K562 (cell line): ENCODE measurements around the gene GABRR2. TPM values are rescaled to one million over a fixed set of nuclear protein-coding genes. Genes with fewer than 3 reads are reported as not detected.

ENCODE experiments used
- ARNT ChIP-seq, 2 experiments: fragments of 450-650 bp; IDR thresholded peaks; 2 replicates each; pipeline ENCODE4 v1.6.1; 2016; ENCODE audit warnings: mild to moderate bottlenecking in 1 of 2
- BACH1 ChIP-seq: fragments of 200-800 bp; sonication (Bioruptor generic); IDR thresholded peaks from 2 replicates; pipeline ENCODE4 v1.6.1; 2016; ENCODE audit warnings: missing genetic modification characterization, missing compliant biosample characterization
- BMI1 ChIP-seq: fragments of 150-350 bp; IDR thresholded peaks from 2 replicates; pipeline ENCODE4 v1.6.1; 2014; ENCODE audit warnings: low read length
- CCAR2 ChIP-seq: fragments of 200-400 bp; formaldehyde crosslinking; IDR thresholded peaks from 2 replicates; pipeline ENCODE4 v1.6.1; 2017; ENCODE audit warnings: mild to moderate bottlenecking, low read depth, low read length
- CHD2 ChIP-seq: IDR thresholded peaks from 2 replicates; pipeline ENCODE4 v1.6.1; 2011; ENCODE audit warnings: low read depth, low read length
- DACH1 ChIP-seq: fragments of 450-650 bp; IDR thresholded peaks from 2 replicates; pipeline ENCODE4 v1.6.1; 2018; ENCODE audit not compliant: partially characterized antibody
- ERF ChIP-seq: fragments of 450-650 bp; formaldehyde crosslinking; IDR thresholded peaks from 2 replicates; pipeline ENCODE4 v1.4.0; 2020; ENCODE audit warnings: mild to moderate bottlenecking, mixed read lengths
- HMG20A ChIP-seq: fragments of 450-650 bp; formaldehyde crosslinking; conservative IDR thresholded peaks from 2 replicates; pipeline ENCODE4 v1.4.0; 2020; ENCODE audit warnings: mild to moderate bottlenecking, mixed read lengths
- KLF16 ChIP-seq: IDR thresholded peaks from 2 replicates; pipeline ENCODE4 v1.6.1; 2016; ENCODE audit warnings: antibody characterized with exemption
- LARP7 ChIP-seq: fragments of 450-650 bp; IDR thresholded peaks from 2 replicates; pipeline ENCODE4 v1.6.1; 2016
- MCM3 ChIP-seq: fragments of 450-650 bp; IDR thresholded peaks from 2 replicates; pipeline ENCODE4 v1.6.1; 2016
- TARDBP ChIP-seq: fragments of 450-650 bp; IDR thresholded peaks from 2 replicates; pipeline ENCODE4 v1.6.1; 2016
- TBP ChIP-seq: optimal IDR thresholded peaks from 2 replicates; pipeline ENCODE3; 2011; ENCODE audit warnings: low read depth, low read length, improper control_type of control experiment
- XRCC4 ChIP-seq: IDR thresholded peaks from one replicate; pipeline ENCODE4 v1.6.1; 2011; ENCODE audit not compliant: insufficient read depth, insufficient read length; ENCODE audit errors: extremely low read depth
- polyA plus RNA-seq, 8 experiments: library from polyadenylated mRNA; depleted of rRNA in 4 of 8; stranded (reverse) in 5 of 8; unstranded in 3 of 8; fragments of >200 nt; fragmentation: Nextera tagmentation in 2 of 8; fragmentation: Illumina TruSeq in 1 of 8; extraction: Ambion mirVana in 2 of 8; extraction: Trizol in 1 of 8; gene quantifications; 2 replicates each; pipeline versions ENCODE4 v1.2.1 to v1.2.3, GENCODE V29; 2011 to 2014; ENCODE audit warnings: inconsistent platforms in 1 of 8, missing spikeins in 1 of 8
- total RNA-seq, 7 experiments: library from RNA; depleted of rRNA in 6 of 7; stranded (reverse); fragments of >200 nt in 6 of 7; fragmentation: Illumina TruSeq in 2 of 7; extraction: Trizol in 2 of 7; gene quantifications; 2 replicates each; pipeline versions ENCODE4 v1.2.1 to v1.2.3, GENCODE V29; 2011 to 2021; ENCODE audit warnings: low replicate concordance in 1 of 7
- TF ChIP-seq, protein P1 (sequence below), 2 experiments: fragments of 450-650 bp; IDR thresholded peaks; 2 replicates each; pipeline ENCODE4 v1.6.1; 2016; ENCODE audit warnings: mild to moderate bottlenecking in 2 of 2, borderline replicate concordance in 1 of 2, low read depth in 1 of 2, moderate library complexity in 1 of 2
- TF ChIP-seq, protein P2 (sequence below): fragments of 450-650 bp; IDR thresholded peaks from 2 replicates; pipeline ENCODE4 v1.6.1; 2018; ENCODE audit warnings: mild to moderate bottlenecking, low read depth; ENCODE audit not compliant: partially characterized antibody
- TF ChIP-seq, protein P3 (sequence below): sonication (generic); formaldehyde crosslinking; IDR thresholded peaks from 2 replicates; pipeline ENCODE4 v1.8.0; 2022; ENCODE audit warnings: mild to moderate bottlenecking, missing genetic modification reagents

Gene GABRR2
- total and polyA plus RNA-seq, 9 of the 15 experiments (the other 6 are each of a cell fraction or from before 2014, with no cell fraction given): 0.09 to 0.13 (median 0.10) TPM; not detected in 6

DNA sequence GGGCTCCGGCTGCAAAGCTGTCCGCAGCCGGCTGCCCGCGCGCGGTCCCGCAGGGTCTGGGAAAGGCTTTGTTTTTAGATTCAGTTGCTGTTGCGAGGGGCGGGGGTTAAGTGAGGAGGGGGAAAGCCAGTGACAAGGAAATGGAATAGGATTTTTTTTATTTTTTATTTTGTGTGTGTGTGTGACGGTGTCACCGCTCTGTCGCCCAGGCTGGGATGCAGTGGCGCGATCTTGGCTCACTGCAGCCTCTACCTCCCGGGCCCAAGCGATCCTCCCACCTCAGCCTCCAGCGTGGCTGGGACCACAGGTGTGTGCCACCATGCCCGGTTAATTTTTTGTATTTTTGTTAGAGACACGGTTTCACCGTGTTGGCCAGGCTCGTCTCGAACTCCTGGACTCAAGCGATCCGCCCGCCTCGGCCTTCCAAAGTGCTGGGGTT is 38.0 kb upstream of the GABRR2 start (continued):
- TF ChIP-seq, protein P1, sequence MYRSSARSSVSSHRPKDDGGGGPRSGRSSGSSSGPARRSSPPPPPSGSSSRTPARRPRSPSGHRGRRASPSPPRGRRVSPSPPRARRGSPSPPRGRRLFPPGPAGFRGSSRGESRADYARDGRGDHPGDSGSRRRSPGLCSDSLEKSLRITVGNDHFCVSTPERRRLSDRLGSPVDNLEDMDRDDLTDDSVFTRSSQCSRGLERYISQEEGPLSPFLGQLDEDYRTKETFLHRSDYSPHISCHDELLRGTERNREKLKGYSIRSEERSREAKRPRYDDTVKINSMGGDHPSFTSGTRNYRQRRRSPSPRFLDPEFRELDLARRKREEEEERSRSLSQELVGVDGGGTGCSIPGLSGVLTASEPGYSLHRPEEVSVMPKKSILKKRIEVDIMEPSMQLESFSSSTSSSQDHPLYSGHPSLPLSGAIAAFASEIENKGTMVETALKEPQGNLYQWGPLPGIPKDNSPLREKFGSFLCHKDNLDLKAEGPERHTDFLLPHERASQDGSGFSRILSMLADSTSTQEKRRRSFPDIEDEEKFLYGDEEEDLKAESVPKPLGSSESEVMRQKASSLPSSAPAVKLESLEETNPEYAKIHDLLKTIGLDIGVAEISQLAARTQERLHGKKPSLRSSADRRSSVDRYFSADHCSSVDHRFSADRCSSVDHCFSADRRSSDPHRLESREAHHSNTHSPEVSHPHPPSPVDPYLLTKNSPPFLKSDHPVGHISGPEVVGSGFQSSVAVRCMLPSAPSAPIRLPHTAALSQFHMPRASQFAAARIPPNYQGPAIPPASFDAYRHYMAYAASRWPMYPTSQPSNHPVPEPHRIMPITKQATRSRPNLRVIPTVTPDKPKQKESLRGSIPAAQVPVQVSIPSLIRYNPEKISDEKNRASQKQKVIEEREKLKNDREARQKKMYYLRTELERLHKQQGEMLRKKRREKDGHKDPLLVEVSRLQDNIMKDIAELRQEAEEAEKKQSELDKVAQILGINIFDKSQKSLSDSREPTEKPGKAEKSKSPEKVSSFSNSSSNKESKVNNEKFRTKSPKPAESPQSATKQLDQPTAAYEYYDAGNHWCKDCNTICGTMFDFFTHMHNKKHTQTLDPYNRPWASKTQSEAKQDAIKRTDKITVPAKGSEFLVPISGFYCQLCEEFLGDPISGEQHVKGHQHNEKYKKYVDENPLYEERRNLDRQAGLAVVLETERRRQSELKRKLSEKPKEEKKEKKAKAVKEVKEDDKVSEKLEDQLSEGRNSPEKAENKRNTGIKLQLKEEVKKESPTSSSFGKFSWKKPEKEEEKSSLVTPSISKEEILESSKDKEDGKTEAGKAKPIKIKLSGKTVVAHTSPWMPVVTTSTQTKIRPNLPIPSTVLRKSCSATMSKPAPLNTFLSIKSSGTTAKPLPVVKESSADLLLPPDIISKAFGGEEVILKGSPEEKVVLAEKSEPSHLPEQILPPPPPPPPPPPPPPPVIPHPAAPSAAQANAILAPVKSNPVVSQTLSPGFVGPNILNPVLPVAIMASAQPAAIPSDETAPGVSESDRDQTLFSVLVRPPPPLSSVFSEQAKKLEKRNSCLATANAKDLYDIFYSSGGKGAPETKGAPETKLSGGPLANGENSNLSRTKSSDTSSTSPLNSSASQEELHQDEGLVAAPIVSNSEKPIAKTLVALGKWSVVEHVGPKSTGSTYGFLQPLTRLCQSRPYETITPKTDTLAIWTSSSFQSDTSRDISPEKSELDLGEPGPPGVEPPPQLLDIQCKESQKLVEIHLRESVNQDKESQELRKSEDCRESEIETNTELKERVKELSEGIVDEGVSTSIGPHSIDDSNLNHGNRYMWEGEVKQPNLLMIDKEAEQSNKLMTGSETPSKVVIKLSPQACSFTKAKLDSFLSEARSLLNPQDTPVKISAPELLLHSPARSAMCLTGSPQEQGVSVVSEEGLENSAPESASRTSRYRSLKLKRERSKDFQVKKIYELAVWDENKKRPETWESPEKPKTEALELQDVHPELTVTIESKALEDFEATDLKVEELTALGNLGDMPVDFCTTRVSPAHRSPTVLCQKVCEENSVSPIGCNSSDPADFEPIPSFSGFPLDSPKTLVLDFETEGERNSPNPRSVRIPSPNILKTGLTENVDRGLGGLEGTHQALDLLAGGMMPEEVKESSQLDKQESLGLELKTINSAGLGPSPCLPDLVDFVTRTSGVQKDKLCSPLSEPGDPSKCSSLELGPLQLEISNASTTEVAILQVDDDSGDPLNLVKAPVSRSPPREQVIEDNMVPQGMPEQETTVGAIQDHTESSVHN (IDR thresholded peaks at IDR 0.05; ENCODE audit: borderline replicate concordance in 1 of 2, low read depth in 1 of 2): no peak
- TF ChIP-seq ARNT (IDR thresholded peaks at IDR 0.05) (no peak), BMI1 (no peak), LARP7 (no peak), ERF (CRISPR knock-in tag) (no peak), CCAR2 (no peak), BACH1 (no peak), MCM3 (no peak), KLF16 (no peak), XRCC4 (no peak), HMG20A (CRISPR knock-in tag) (no peak), TARDBP (no peak), CHD2 (no peak), TBP (no peak), DACH1 (no peak)
- TF ChIP-seq, protein P2, sequence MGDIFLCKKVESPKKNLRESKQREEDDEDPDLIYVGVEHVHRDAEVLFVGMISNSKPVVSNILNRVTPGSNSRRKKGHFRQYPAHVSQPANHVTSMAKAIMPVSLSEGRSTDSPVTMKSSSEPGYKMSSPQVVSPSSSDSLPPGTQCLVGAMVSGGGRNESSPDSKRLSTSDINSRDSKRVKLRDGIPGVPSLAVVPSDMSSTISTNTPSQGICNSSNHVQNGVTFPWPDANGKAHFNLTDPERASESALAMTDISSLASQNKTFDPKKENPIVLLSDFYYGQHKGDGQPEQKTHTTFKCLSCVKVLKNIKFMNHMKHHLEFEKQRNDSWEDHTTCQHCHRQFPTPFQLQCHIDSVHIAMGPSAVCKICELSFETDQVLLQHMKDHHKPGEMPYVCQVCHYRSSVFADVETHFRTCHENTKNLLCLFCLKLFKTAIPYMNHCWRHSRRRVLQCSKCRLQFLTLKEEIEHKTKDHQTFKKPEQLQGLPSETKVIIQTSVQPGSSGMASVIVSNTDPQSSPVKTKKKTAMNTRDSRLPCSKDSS: no peak
- TF ChIP-seq, protein P3, sequence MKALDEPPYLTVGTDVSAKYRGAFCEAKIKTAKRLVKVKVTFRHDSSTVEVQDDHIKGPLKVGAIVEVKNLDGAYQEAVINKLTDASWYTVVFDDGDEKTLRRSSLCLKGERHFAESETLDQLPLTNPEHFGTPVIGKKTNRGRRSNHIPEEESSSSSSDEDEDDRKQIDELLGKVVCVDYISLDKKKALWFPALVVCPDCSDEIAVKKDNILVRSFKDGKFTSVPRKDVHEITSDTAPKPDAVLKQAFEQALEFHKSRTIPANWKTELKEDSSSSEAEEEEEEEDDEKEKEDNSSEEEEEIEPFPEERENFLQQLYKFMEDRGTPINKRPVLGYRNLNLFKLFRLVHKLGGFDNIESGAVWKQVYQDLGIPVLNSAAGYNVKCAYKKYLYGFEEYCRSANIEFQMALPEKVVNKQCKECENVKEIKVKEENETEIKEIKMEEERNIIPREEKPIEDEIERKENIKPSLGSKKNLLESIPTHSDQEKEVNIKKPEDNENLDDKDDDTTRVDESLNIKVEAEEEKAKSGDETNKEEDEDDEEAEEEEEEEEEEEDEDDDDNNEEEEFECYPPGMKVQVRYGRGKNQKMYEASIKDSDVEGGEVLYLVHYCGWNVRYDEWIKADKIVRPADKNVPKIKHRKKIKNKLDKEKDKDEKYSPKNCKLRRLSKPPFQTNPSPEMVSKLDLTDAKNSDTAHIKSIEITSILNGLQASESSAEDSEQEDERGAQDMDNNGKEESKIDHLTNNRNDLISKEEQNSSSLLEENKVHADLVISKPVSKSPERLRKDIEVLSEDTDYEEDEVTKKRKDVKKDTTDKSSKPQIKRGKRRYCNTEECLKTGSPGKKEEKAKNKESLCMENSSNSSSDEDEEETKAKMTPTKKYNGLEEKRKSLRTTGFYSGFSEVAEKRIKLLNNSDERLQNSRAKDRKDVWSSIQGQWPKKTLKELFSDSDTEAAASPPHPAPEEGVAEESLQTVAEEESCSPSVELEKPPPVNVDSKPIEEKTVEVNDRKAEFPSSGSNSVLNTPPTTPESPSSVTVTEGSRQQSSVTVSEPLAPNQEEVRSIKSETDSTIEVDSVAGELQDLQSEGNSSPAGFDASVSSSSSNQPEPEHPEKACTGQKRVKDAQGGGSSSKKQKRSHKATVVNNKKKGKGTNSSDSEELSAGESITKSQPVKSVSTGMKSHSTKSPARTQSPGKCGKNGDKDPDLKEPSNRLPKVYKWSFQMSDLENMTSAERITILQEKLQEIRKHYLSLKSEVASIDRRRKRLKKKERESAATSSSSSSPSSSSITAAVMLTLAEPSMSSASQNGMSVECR (CRISPR knock-in tag): no peak
